LNCaP clone FGC (cell line): Measurements from ENCODE around the gene KRT2.

Experiments used
- DNase-seq: peaks from one replicate; pipeline ENCODE4 v3.0.0-alpha.2; 2011; ENCODE audit warnings: low read depth
- H3K4me3 ChIP-seq: 2 replicates; pipeline ENCODE4 v1.5.1; 2011; ENCODE audit warnings: mild to moderate bottlenecking, low read depth, low read length, control low read depth
- CTCF ChIP-seq: IDR thresholded peaks from 2 replicates; pipeline ENCODE4 v1.5.1; 2012; ENCODE audit warnings: mild to moderate bottlenecking; ENCODE audit not compliant: control insufficient read depth, insufficient read depth; ENCODE audit errors: extremely low read depth

Gene KRT2

GRCh38 chr12:52681526-52682380 is 29.7 kb upstream of the KRT2 start:
- no peak for TF ChIP-seq CTCF
- no peak overlapping the region for H3K4me3 ChIP-seq
- DNase-seq: no peak

GRCh38 chr12:52680363-52680762 is 28.4 kb upstream of the KRT2 start, which contains the start of gene KRT1:
TSS of gene KRT1 (minus strand) at chr12:52680407. CDS start at chr12:52680348, 59 bp downstream.
- H3K4me3 ChIP-seq: no peak within 1 kb of the TSS
- no peak for TF ChIP-seq CTCF

GRCh38 chr12:52679875-52680274 is 27.9 kb upstream of the KRT2 start:
- no peak for DNase-seq
- no peak for TF ChIP-seq CTCF
- no peak overlapping the region for H3K4me3 ChIP-seq

More at GRCh38 chr12:52680363-52680762, 28.4 kb upstream of the KRT2 start, which contains the start of gene KRT1:
- DNase-seq: no peak

- no peak for TF ChIP-seq CTCF
- no peak overlapping the region for H3K4me3 ChIP-seq
- no peak for DNase-seq
These were observed 25.7 kb upstream of the KRT2 start for GRCh38 chr12:52677671-52678070.

GRCh38 chr12:52677126-52677525 is 25.1 kb upstream of the KRT2 start:
- H3K4me3 ChIP-seq: no peak overlapping the region
- TF ChIP-seq CTCF: no peak
- no peak for DNase-seq

GRCh38 chr12:52676163-52676562 is 24.2 kb upstream of the KRT2 start:
- DNase-seq: no peak
- H3K4me3 ChIP-seq: no peak overlapping the region
- TF ChIP-seq CTCF: no peak
